ENCODE measurements around the gene C1orf174.
"Not testable (repeated sequence)": the region's sequence is repeated elsewhere in the genome, so short reads cannot be mapped to it uniquely, and the experiment has no call there.

The C1orf174 gene

GRCh38 chr1:3921765-3922164, 21.7 kb upstream of the C1orf174 start:
- in situ Hi-C loops (cut with MboI; ENCODE audit: low sequenced_read_pairs): no loop called here
- Histone ChIP-seq H3K27me3 (ENCODE audit: low read depth) (0 out of 2 replicates have a peak, but pooled peaks cover 2% of the 10 kb centered on the region), H3K36me3 (replicated peaks) (no peaks in the 10 kb centered on the region), H3K4me1 (no peaks in the 10 kb centered on the region), H3K9me3 (no peaks in the 10 kb centered on the region), H3K4me3 (no peak overlapping the region)
- DNase-seq (ENCODE audit: low spot score in 2 of 2): no peak

GRCh38 chr1:3919706-3920105, 19.6 kb upstream of the C1orf174 start:
- in situ Hi-C loops (cut with MboI; ENCODE audit: low sequenced_read_pairs): no loop called here

DNA sequence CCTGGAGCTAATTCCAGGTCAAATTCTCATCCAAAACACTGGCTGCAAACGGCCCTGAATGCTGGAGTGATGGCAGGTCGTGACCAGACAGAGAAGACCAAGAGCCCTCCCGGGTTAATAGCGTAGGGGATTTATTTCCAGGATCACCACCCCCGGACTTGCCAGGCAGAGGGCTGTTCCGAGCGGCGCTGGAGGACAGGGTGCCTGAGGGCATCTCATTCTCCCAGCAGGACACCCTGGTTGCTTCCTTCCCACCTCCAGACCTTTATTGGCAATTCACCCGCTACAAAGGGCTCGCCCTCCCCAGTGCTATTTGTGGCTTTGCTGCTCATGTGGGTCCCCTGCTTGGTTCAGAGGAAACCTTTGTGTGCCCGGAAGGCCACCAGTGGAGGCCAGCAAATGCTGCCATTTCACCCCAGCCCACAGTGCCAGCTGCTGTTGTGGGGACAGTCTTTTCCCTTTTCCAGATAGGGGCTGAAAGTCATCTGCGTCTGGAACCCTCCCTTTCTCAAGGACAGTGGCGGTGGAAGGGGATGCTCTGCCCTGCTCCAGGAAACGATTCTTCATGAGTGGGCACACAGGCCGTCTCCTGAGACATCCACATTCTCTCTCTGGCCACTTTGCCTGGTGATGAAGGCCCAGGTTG, 19.0 kb upstream of the C1orf174 start:
- Histone ChIP-seq H3K4me1 (no peaks in the 10 kb centered on the region), H3K9me3 (no peaks in the 10 kb centered on the region), H3K4me3 (no peak overlapping the region), H3K27me3 (ENCODE audit: low read depth) (0 out of 2 replicates have a peak, but pooled peaks cover 2% of the 10 kb centered on the region), H3K36me3 (replicated peaks) (no peaks in the 10 kb centered on the region)
- DNase-seq (ENCODE audit: low spot score in 2 of 2): no peak
- in situ Hi-C loops (cut with MboI; ENCODE audit: low sequenced_read_pairs): no loop called here

More at GRCh38 chr1:3919706-3920105, 19.6 kb upstream of the C1orf174 start:
- no peaks in the 10 kb centered on the region for H3K4me1 ChIP-seq
- 0 out of 2 replicates have a peak, but pooled peaks cover 2% of the 10 kb centered on the region for H3K27me3 ChIP-seq (ENCODE audit: low read depth)
- no peaks in the 10 kb centered on the region for H3K36me3 ChIP-seq (replicated peaks)
- no peaks in the 10 kb centered on the region for H3K9me3 ChIP-seq
- no peak overlapping the region for H3K4me3 ChIP-seq
- no peak for DNase-seq (ENCODE audit: low spot score in 2 of 2)

DNA sequence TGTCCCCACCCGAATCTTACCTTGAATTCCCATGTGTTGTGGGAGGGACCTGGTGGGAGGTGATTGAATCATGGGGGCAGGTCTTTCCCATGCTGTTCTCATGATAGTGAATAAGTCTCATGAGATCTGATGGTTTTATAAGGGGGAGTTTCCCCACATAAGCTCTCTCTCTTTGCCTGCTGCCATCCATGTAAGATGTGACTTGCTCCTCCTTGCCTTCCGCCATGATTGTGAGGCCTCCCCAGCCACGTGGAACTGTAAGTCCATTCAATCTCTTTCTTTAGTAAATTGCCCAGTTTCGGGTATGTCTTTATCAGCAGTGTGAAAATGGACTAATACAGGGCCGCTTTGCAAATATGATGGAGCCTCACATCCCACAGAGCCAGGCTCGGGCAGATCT, 18.3 kb upstream of the C1orf174 start:
- DNase-seq (ENCODE audit: low spot score in 2 of 2); H3K27me3 ChIP-seq (ENCODE audit: low read depth); H3K9me3 ChIP-seq; H3K36me3 ChIP-seq (replicated peaks); H3K4me3 ChIP-seq; in situ Hi-C loops (cut with MboI; ENCODE audit: low sequenced_read_pairs); H3K4me1 ChIP-seq: not testable (repeated sequence)

GRCh38 chr1:3917761-3918160, 17.7 kb upstream of the C1orf174 start:
- Histone ChIP-seq H3K27me3 (ENCODE audit: low read depth) (0 out of 2 replicates have a peak, but pooled peaks cover 2% of the 10 kb centered on the region), H3K36me3 (replicated peaks) (no peaks in the 10 kb centered on the region), H3K4me1 (no peaks in the 10 kb centered on the region), H3K9me3 (no peaks in the 10 kb centered on the region), H3K4me3 (no peak overlapping the region)
- in situ Hi-C loops (cut with MboI; ENCODE audit: low sequenced_read_pairs): no loop called here
- DNase-seq (ENCODE audit: low spot score in 2 of 2): no peak

DNA sequence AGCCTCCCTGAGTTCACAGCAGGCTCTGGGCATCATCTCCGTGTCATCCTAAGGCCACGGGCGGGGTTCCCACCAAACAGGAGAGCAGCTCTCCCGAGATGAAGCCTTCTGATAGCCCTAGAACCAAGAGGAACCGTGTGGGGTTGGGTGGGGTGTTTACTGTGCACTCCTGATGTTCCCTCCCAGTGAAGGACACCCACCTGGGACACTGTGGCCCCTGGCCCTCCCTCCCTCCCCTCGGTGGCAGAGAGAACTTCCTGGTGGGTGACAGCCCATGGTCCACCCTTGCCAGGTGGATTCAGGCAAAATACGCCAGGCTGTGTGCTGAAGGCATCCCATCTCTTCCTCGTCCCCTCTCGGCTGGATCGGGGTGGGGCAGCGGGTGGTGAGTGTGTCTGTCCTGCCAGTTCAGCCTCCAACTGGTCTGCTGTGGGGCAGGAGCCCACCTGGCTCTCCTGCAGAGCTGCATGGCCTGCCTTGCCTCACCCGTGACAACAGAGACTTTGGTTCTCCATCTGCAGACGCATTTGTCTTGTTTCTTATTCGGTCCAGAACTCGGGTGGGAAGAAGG, 15.6 kb upstream of the C1orf174 start:
- no peaks in the 10 kb centered on the region for H3K4me1 ChIP-seq
- no peaks in the 10 kb centered on the region for H3K9me3 ChIP-seq
- H3K27me3 ChIP-seq (ENCODE audit: low read depth): 0 out of 2 replicates have a peak, but pooled peaks cover 2% of the 10 kb centered on the region
- DNase-seq (ENCODE audit: low spot score in 2 of 2): no peak
- H3K36me3 ChIP-seq (replicated peaks): no peaks in the 10 kb centered on the region
- in situ Hi-C loops (cut with MboI; ENCODE audit: low sequenced_read_pairs): no loop called here
- no peak overlapping the region for H3K4me3 ChIP-seq

- Histone ChIP-seq H3K9me3 (no peaks in the 10 kb centered on the region), H3K36me3 (replicated peaks) (no peaks in the 10 kb centered on the region), H3K4me1 (no peaks in the 10 kb centered on the region), H3K27me3 (ENCODE audit: low read depth) (0 out of 2 replicates have a peak, but pooled peaks cover 2% of the 10 kb centered on the region), H3K4me3 (no peak overlapping the region)
- no peak for DNase-seq (ENCODE audit: low spot score in 2 of 2)
- in situ Hi-C loops (cut with MboI; ENCODE audit: low sequenced_read_pairs): no loop called here
These were observed 14.8 kb upstream of the C1orf174 start for GRCh38 chr1:3914911-3915310.

- H3K27me3 ChIP-seq (ENCODE audit: low read depth): 0 out of 2 replicates have a peak, but pooled peaks cover 2% of the 10 kb centered on the region
- no peaks in the 10 kb centered on the region for H3K4me1 ChIP-seq
- in situ Hi-C loops (cut with MboI; ENCODE audit: low sequenced_read_pairs): no loop called here
- H3K4me3 ChIP-seq: no peak overlapping the region
- DNase-seq (ENCODE audit: low spot score in 2 of 2): no peak
- no peaks in the 10 kb centered on the region for H3K9me3 ChIP-seq
- no peaks in the 10 kb centered on the region for H3K36me3 ChIP-seq (replicated peaks)
These were observed 14.3 kb upstream of the C1orf174 start for GRCh38 chr1:3914331-3914851.

DNA sequence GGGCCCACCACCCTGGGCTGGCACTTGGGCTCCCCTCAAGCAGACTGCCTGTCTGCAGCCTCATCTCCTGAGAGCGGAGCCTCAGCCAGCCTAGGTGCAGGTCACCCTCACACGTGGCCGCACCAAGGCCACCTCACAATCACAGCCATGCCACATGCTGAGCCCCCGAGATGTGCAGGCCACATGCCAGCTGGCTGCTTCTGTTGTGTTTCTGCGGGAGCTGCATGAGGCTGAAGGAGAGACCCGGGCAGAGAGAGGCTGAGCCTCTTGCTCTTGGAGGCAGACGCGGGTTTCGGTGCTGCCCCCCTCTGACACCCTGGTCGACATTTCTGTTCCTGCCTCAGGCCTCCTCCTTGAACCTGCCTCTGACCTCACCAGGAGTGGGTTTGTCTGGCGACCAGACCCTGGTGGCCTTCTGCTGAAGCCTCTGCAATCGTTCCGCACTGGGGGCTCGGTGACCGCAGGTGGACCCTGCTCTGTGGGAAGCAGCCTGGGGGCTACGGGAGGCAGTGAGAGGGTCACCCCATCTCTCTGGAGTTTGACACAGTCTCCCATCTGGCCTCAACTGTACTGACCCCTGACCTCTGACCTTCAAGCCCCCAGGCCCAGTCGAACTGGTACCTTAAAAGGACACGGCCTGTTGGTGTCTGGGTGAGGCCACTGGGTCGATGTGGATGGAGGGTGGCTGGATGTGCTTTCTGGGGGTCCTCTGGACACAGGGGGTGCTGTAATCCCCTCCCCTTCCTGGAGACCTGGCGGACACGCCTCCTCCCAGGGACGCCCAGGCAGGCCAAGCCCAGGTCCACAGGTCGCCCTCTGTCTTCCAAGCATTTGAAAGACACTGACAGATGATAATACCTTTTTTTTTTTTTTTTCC, 13.0 kb upstream of the C1orf174 start:
- no peak overlapping the region for H3K4me3 ChIP-seq
- in situ Hi-C loops (cut with MboI; ENCODE audit: low sequenced_read_pairs): no loop called here
- no peaks in the 10 kb centered on the region for H3K9me3 ChIP-seq
- H3K27me3 ChIP-seq (ENCODE audit: low read depth): 0 out of 2 replicates have a peak, but pooled peaks cover under 1% of the 10 kb centered on the region
- H3K4me1 ChIP-seq: no peaks in the 10 kb centered on the region
- no peak for DNase-seq (ENCODE audit: low spot score in 2 of 2)
- no peaks in the 10 kb centered on the region for H3K36me3 ChIP-seq (replicated peaks)

DNA sequence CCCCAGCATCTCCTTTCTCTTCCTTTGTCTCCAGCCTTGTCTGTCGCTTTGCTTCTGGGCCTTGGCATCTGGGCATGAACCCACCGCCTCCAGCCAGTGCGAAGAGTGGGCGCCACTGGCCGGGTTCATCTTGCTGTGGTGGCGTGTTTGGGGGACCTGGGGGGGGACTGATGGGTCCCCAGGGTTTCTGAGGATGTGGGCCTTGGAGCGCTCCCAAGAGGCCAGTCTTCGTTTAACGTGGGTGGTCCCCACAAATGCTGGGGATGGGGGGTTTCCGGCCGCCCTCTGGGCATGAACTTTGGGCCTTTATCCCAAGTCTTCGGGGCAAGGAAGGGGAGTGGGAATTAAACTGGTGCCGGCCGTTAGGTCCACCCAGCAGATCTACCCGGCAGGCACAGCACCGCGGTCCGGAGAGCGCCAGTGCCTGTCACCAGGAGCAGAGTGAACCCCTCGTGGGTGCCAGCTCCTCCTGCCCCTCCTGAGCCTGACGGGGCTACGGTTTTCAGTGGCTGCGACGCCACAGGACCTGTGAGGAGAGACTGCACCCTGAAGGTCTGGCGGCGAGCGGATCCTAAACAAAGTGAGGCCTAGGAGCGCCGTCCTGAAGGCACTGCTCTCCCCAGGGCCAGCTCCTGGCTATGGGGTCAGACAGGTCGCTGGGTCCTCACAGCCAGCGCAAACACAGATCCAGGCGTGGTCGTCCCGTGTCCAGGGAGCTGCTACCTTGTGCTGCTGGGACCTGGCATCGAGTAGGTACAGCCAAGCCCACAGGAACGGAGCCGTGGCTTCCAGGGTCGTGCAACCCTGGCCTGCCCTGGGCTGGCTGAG, 12.1 kb upstream of the C1orf174 start:
- H3K9me3 ChIP-seq: no peaks in the 10 kb centered on the region
- H3K4me1 ChIP-seq: no peaks in the 10 kb centered on the region
- no peaks in the 10 kb centered on the region for H3K36me3 ChIP-seq (replicated peaks)
- in situ Hi-C loops (cut with MboI; ENCODE audit: low sequenced_read_pairs): no loop called here
- no peaks in the 10 kb centered on the region for H3K27me3 ChIP-seq (ENCODE audit: low read depth)
- DNase-seq (ENCODE audit: low spot score in 2 of 2): no peak
- no peak overlapping the region for H3K4me3 ChIP-seq

DNA sequence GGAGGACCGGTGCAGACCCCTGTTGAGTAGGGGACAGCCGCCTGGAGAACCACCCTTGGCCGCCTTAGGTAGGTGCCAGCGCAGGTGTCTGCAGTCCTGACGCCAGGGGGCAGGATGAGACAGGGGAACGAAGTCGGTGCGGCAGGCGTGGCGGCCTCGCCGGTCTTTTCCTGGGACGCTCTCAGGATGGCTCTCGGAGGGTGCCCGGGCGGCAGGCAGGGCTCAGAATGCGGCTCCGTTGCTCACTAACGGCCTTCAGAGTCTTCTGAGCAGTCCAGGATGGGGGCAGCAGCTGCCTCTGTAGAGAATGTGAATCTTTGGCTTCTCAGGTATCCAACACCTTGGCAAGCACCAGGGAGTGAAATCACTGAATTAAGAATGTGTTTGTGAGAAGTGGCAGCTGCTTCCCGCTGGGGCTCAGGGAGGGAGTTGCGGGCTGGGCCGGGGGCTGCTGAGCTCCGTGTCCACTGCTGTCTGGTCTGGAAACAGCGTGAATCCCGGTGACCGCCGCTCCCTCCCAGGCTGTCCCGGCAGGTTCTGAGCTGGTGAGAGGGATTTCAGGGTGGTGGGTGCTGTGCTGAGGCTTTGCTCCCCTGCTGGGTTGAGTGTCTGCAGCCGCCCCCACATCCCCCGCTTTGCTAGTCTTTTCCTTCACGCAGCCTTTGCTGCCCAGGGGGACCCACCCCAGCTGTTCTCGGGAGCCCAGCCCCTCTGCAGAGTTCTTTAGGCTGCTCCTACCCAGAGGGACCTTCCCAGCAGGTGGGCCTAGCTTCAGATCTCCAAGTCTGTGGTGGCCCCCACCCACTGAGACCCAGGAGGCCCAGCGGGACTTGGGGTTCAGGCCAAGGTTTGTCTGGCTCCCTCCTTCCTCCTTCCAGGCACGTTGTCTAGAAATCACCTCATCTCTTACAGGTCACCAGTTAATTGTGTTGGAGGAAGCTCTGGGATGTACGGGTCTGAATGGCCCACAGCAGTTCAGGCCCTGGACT, 11.1 kb upstream of the C1orf174 start:
- DNase-seq (ENCODE audit: low spot score in 2 of 2): peak; percentile 71 to 92
- Histone ChIP-seq H3K36me3 (replicated peaks) (no peaks in the 10 kb centered on the region), H3K4me3 (no peak overlapping the region), H3K27me3 (ENCODE audit: low read depth) (no peaks in the 10 kb centered on the region), H3K9me3 (no peaks in the 10 kb centered on the region), H3K4me1 (no peaks in the 10 kb centered on the region)
- in situ Hi-C loops (cut with MboI; ENCODE audit: low sequenced_read_pairs): no loop called here

GRCh38 chr1:3910049-3910731, 10.1 kb upstream of the C1orf174 start:
- H3K4me1 ChIP-seq: no peaks in the 10 kb centered on the region

More at GRCh38 chr1:3910049-3910731, 10.1 kb upstream of the C1orf174 start:
- in situ Hi-C loops (cut with MboI; ENCODE audit: low sequenced_read_pairs): no loop called here
- H3K9me3 ChIP-seq: no peaks in the 10 kb centered on the region
- no peak overlapping the region for H3K4me3 ChIP-seq
- H3K27me3 ChIP-seq (ENCODE audit: low read depth): no peaks in the 10 kb centered on the region
- DNase-seq (ENCODE audit: low spot score in 2 of 2): no peak
- H3K36me3 ChIP-seq (replicated peaks): no peaks in the 10 kb centered on the region
